ENCODE data around the gene KIF1A.

The KIF1A gene

GRCh38 chr2:240814280-240814679 lies 5.7 kb downstream of the KIF1A start:
- no peaks in the 10 kb centered on the region for H4K20me1 ChIP-seq (ENCODE audit: insufficient read depth, low read length, poor library complexity, severe bottlenecking)
- H3K9ac ChIP-seq (ENCODE audit: low read depth, low read length, poor library complexity, severe bottlenecking) = no peak overlapping the region
- H3K4me1 ChIP-seq (ENCODE audit: insufficient read depth, low read length, poor library complexity, severe bottlenecking) = no peaks in the 10 kb centered on the region
- H3K4me3 ChIP-seq (ENCODE audit: low read length, poor library complexity, severe bottlenecking) = no peak overlapping the region
- TF ChIP-seq EZH2phosphoT487 (IDR thresholded peaks at IDR 0.05; ENCODE audit: borderline replicate concordance) = no peak
- TF ChIP-seq CTCF (conservative IDR thresholded peaks at IDR 0.05; ENCODE audit: low read length) = no peak
- no peaks in the 10 kb centered on the region for H3K27me3 ChIP-seq (ENCODE audit: insufficient read depth, low read length, poor library complexity, severe bottlenecking)
- peaks cover 22% of the 10 kb centered on the region; the same call in 1 of the 2 replicates for H3K9me3 ChIP-seq (ENCODE audit: insufficient read depth, low read depth, low read length)
- no peaks in the 10 kb centered on the region for H3F3A ChIP-seq (ENCODE audit: low read depth)
- no peaks in the 10 kb centered on the region for H3K9me2 ChIP-seq (replicated peaks; ENCODE audit: low read depth, low read length)
- H2AFZ ChIP-seq (ENCODE audit: low read length) = no peak overlapping the region
- H3K36me3 ChIP-seq (ENCODE audit: insufficient read depth, low read length) = no peaks in the 10 kb centered on the region
- H3K4me2 ChIP-seq (ENCODE audit: low read depth, low read length, poor library complexity, severe bottlenecking) = no peak overlapping the region
- H3K79me2 ChIP-seq (ENCODE audit: insufficient read depth, low read length) = no peaks in the 10 kb centered on the region

- Histone ChIP-seq H3K4me2 (ENCODE audit: low read depth, low read length, poor library complexity, severe bottlenecking) (no peak overlapping the region), H3K79me2 (ENCODE audit: insufficient read depth, low read length) (no peaks in the 10 kb centered on the region), H3K4me3 (ENCODE audit: low read length, poor library complexity, severe bottlenecking) (no peak overlapping the region), H2AFZ (ENCODE audit: low read length) (no peak overlapping the region), H3K4me1 (ENCODE audit: insufficient read depth, low read length, poor library complexity, severe bottlenecking) (no peaks in the 10 kb centered on the region), H3K36me3 (ENCODE audit: insufficient read depth, low read length) (no peaks in the 10 kb centered on the region), H3F3A (ENCODE audit: low read depth) (no peaks in the 10 kb centered on the region), H3K9me2 (replicated peaks; ENCODE audit: low read depth, low read length) (no peaks in the 10 kb centered on the region), H3K9me3 (ENCODE audit: insufficient read depth, low read depth, low read length) (peaks cover 22% of the 10 kb centered on the region; the same call in 1 of the 2 replicates), H3K27me3 (ENCODE audit: insufficient read depth, low read length, poor library complexity, severe bottlenecking) (no peaks in the 10 kb centered on the region), H4K20me1 (ENCODE audit: insufficient read depth, low read length, poor library complexity, severe bottlenecking) (no peaks in the 10 kb centered on the region), H3K9ac (ENCODE audit: low read depth, low read length, poor library complexity, severe bottlenecking) (no peak overlapping the region)
- TF ChIP-seq CTCF (conservative IDR thresholded peaks at IDR 0.05; ENCODE audit: low read length) (no peak), EZH2phosphoT487 (IDR thresholded peaks at IDR 0.05; ENCODE audit: borderline replicate concordance) (no peak)
Observed at GRCh38 chr2:240813231-240813921, 6.6 kb downstream of the KIF1A start.

- H3K4me1 ChIP-seq (ENCODE audit: insufficient read depth, low read length, poor library complexity, severe bottlenecking) = no peaks in the 10 kb centered on the region
- TF ChIP-seq CTCF (conservative IDR thresholded peaks at IDR 0.05; ENCODE audit: low read length) = no peak
- no peaks in the 10 kb centered on the region for H3K9me2 ChIP-seq (replicated peaks; ENCODE audit: low read depth, low read length)
- no peak overlapping the region for H3K4me3 ChIP-seq (ENCODE audit: low read length, poor library complexity, severe bottlenecking)
- H2AFZ ChIP-seq (ENCODE audit: low read length) = no peak overlapping the region
- peaks cover 22% of the 10 kb centered on the region; the same call in 1 of the 2 replicates for H3K9me3 ChIP-seq (ENCODE audit: insufficient read depth, low read depth, low read length)
- H3K36me3 ChIP-seq (ENCODE audit: insufficient read depth, low read length) = no peaks in the 10 kb centered on the region
- H3K27me3 ChIP-seq (ENCODE audit: insufficient read depth, low read length, poor library complexity, severe bottlenecking) = no peaks in the 10 kb centered on the region
- H3K4me2 ChIP-seq (ENCODE audit: low read depth, low read length, poor library complexity, severe bottlenecking) = no peak overlapping the region
- no peaks in the 10 kb centered on the region for H3F3A ChIP-seq (ENCODE audit: low read depth)
- no peak overlapping the region for H3K9ac ChIP-seq (ENCODE audit: low read depth, low read length, poor library complexity, severe bottlenecking)
- H3K79me2 ChIP-seq (ENCODE audit: insufficient read depth, low read length) = no peaks in the 10 kb centered on the region
- no peaks in the 10 kb centered on the region for H4K20me1 ChIP-seq (ENCODE audit: insufficient read depth, low read length, poor library complexity, severe bottlenecking)
Observed at GRCh38 chr2:240812721-240813120, 7.3 kb downstream of the KIF1A start.
